Spleen (tissue), 7 donors: ENCODE measurements around the gene CDH7.

Experiments
- POLR2A ChIP-seq, 3 donors: fragments of 450-650 bp; IDR thresholded peaks; one replicate each; pipeline ENCODE4 v1.5.1; 2017; ENCODE audit warnings: antibody characterized with exemption in 3 of 3, mild to moderate bottlenecking in 1 of 3
- TF ChIP-seq, protein P1 (sequence below), 11 experiments: fragments of 200-600 bp in 7 of 11; fragments of 450-650 bp in 4 of 11; sonication (generic) in 4 of 11; IDR thresholded peaks in 8 of 11; conservative IDR thresholded peaks in 3 of 11; 1 replicate in 7 of 11; 2 replicates in 4 of 11; pipeline versions ENCODE4 v1.4.0 to v1.8.0; 2016 to 2021; ENCODE audit warnings: antibody characterized with exemption in 11 of 11, inconsistent platforms in 4 of 11, mild to moderate bottlenecking in 1 of 11
- donor health status: DM: no; HTN: no; CAD: no; lungs with moderate emphysema.
- donor health status: DM: no; HTN: no; CAD: no.
- donor health status: DM: no; HTN: no; CAD: no.

GRCh38 chr18:65937180-65937579 is 186.4 kb downstream of the CDH7 start:
- TF ChIP-seq, protein P1, sequence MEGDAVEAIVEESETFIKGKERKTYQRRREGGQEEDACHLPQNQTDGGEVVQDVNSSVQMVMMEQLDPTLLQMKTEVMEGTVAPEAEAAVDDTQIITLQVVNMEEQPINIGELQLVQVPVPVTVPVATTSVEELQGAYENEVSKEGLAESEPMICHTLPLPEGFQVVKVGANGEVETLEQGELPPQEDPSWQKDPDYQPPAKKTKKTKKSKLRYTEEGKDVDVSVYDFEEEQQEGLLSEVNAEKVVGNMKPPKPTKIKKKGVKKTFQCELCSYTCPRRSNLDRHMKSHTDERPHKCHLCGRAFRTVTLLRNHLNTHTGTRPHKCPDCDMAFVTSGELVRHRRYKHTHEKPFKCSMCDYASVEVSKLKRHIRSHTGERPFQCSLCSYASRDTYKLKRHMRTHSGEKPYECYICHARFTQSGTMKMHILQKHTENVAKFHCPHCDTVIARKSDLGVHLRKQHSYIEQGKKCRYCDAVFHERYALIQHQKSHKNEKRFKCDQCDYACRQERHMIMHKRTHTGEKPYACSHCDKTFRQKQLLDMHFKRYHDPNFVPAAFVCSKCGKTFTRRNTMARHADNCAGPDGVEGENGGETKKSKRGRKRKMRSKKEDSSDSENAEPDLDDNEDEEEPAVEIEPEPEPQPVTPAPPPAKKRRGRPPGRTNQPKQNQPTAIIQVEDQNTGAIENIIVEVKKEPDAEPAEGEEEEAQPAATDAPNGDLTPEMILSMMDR (IDR thresholded peaks at IDR 0.05 in 8 of 11, conservative IDR thresholded peaks at IDR 0.05 in 3 of 11) = no peak
- TF ChIP-seq POLR2A (IDR thresholded peaks at IDR 0.05) = no peak
